WTC11 (cell line): ENCODE results near the gene ADCY2. TPM values are rescaled to one million over a fixed set of nuclear protein-coding genes. Genes with fewer than 3 reads are reported as not detected.

Experiments
- ATAC-seq: fragments of 200-7000 bp; cut with Tn5 transposase; 2 replicates; pipeline ENCODE4 v1.10.0; 2021; ENCODE audit warnings: mild to moderate bottlenecking, moderate library complexity
- CTCF ChIA-PET: fragments of 300-600 bp; sonication (Branson Sonifier 250); formaldehyde crosslinking; loops from one replicate; lab custom pipeline; 2021; ENCODE audit warnings: antibody characterized with exemption; lab: Charles Lee
- POLR2A ChIA-PET: fragments of 350-600 bp; sonication (Branson Sonifier 250); formaldehyde crosslinking; loops from one replicate; lab custom pipeline; 2021; ENCODE audit warnings: antibody characterized with exemption; lab: Charles Lee
- DNase-seq: peaks from one replicate; pipeline ENCODE4 v3.0.0; 2021; ENCODE audit warnings: low spot score
- H3K27ac Mint-ChIP-seq: 2 replicates; pipeline ENCODE4 v1.8.0; 2021; ENCODE audit warnings: mixed read lengths
- H3K27me3 Mint-ChIP-seq: 2 replicates; pipeline ENCODE4 v1.8.0; 2021; ENCODE audit warnings: low read depth, mild to moderate bottlenecking, moderate library complexity, mixed read lengths
- H3K36me3 Mint-ChIP-seq: 2 replicates; pipeline ENCODE4 v1.8.0; 2021; ENCODE audit warnings: mixed read lengths
- H3K4me1 Mint-ChIP-seq: 2 replicates; pipeline ENCODE4 v1.8.0; 2022; ENCODE audit warnings: mixed read lengths
- H3K4me3 Mint-ChIP-seq: 2 replicates; pipeline ENCODE4 v1.8.0; 2021; ENCODE audit warnings: mild to moderate bottlenecking, moderate library complexity, mixed read lengths
- H3K9me3 Mint-ChIP-seq: 2 replicates; pipeline ENCODE4 v1.8.0; 2021; ENCODE audit warnings: mixed read lengths
- AR ChIP-seq: fragments of 250-450 bp; sonication (Bioruptor Pico); IDR thresholded peaks from 2 replicates; pipeline ENCODE4 v1.9.0; 2021; ENCODE audit warnings: mild to moderate bottlenecking
- CREB1 ChIP-seq: sonication (generic); formaldehyde crosslinking; IDR thresholded peaks from 2 replicates; pipeline ENCODE4 v1.8.0; 2023; ENCODE audit warnings: mild to moderate bottlenecking, missing genetic modification reagents
- CREM ChIP-seq: sonication (generic); formaldehyde crosslinking; IDR thresholded peaks from 2 replicates; pipeline ENCODE4 v1.8.1; 2022; ENCODE audit warnings: mild to moderate bottlenecking, missing genetic modification reagents, moderate library complexity
- ETV6 ChIP-seq: sonication (generic); formaldehyde crosslinking; IDR thresholded peaks from 2 replicates; pipeline ENCODE4 v1.8.1; 2022; ENCODE audit warnings: mild to moderate bottlenecking, missing genetic modification reagents
- HMGXB4 ChIP-seq: sonication (generic); formaldehyde crosslinking; IDR thresholded peaks from 2 replicates; pipeline ENCODE4 v1.8.1; 2023; ENCODE audit warnings: mild to moderate bottlenecking, moderate library complexity, missing genetic modification reagents
- MYBL2 ChIP-seq: sonication (generic); formaldehyde crosslinking; IDR thresholded peaks from 2 replicates; pipeline ENCODE4 v1.8.1; 2023; ENCODE audit warnings: mild to moderate bottlenecking, moderate library complexity, missing genetic modification reagents
- NFATC4 ChIP-seq: fragments of 250-450 bp; sonication (Bioruptor Pico); IDR thresholded peaks from 2 replicates; pipeline ENCODE4 v1.9.0; 2021; ENCODE audit warnings: mild to moderate bottlenecking
- NR2C2 ChIP-seq: sonication (generic); formaldehyde crosslinking; IDR thresholded peaks from 2 replicates; pipeline ENCODE4 v1.8.0; 2022; ENCODE audit warnings: mild to moderate bottlenecking, missing genetic modification reagents
- NR3C1 ChIP-seq: sonication (generic); formaldehyde crosslinking; conservative IDR thresholded peaks from 2 replicates; pipeline ENCODE4 v1.8.1; 2023; ENCODE audit warnings: low read depth, mild to moderate bottlenecking, missing genetic modification reagents
- RORB ChIP-seq: fragments of 250-450 bp; sonication (Bioruptor Pico); IDR thresholded peaks from 2 replicates; pipeline ENCODE4 v1.9.0; 2021; ENCODE audit warnings: mild to moderate bottlenecking
- ZMAT4 ChIP-seq: fragments of 250-450 bp; sonication (Bioruptor Pico); IDR thresholded peaks from 2 replicates; pipeline ENCODE4 v1.9.0; 2021; ENCODE audit warnings: mild to moderate bottlenecking
- ZNF121 ChIP-seq: sonication (generic); formaldehyde crosslinking; IDR thresholded peaks from 2 replicates; pipeline ENCODE4 v1.8.0; 2023; ENCODE audit warnings: missing genetic modification reagents
- ZNF219 ChIP-seq: sonication (generic); formaldehyde crosslinking; IDR thresholded peaks from 2 replicates; pipeline ENCODE4 v1.8.0; 2023; ENCODE audit warnings: missing genetic modification reagents, mild to moderate bottlenecking, borderline replicate concordance
- ZNF232 ChIP-seq: sonication (generic); formaldehyde crosslinking; IDR thresholded peaks from 2 replicates; pipeline ENCODE4 v1.8.0; 2022; ENCODE audit warnings: mild to moderate bottlenecking, missing genetic modification reagents
- ZNF416 ChIP-seq: fragments of 250-450 bp; sonication (Bioruptor Pico); IDR thresholded peaks from 2 replicates; pipeline ENCODE4 v1.9.0; 2021; ENCODE audit warnings: mild to moderate bottlenecking, inconsistent platforms
- ZNF423 ChIP-seq: fragments of 250-450 bp; sonication (Bioruptor Pico); IDR thresholded peaks from 2 replicates; pipeline ENCODE4 v2.1.2; 2022; ENCODE audit warnings: mild to moderate bottlenecking, moderate library complexity
- total RNA-seq: library from RNA; stranded (reverse); gene quantifications from 3 replicates; pipeline ENCODE4 v1.2.3, GENCODE V29; 2021

Gene ADCY2
- total RNA-seq, 1 experiment from 2014 or later, result 142 TPM

- ATAC-seq, result no peak
- ChIA-PET POLR2A (no interaction called here), CTCF (no interaction called here)
- Mint-ChIP-seq H3K36me3 (peaks cover 20% of the 10 kb centered on the region), H3K27ac (no peak overlapping the region), H3K9me3 (peaks cover 7% of the 10 kb centered on the region), H3K4me3 (no peak overlapping the region), H3K27me3 (no peaks in the 10 kb centered on the region), H3K4me1 (peaks cover 31% of the 10 kb centered on the region)
- TF ChIP-seq ZNF416, result no peak
- no peak for DNase-seq
Measured at GRCh38 chr5:7644723-7645122, 248.8 kb downstream of the ADCY2 start.

- H3K4me3 Mint-ChIP-seq, result no peak overlapping the region
- POLR2A ChIA-PET, result no interaction called here
- peaks cover 28% of the 10 kb centered on the region for H3K4me1 Mint-ChIP-seq
- H3K36me3 Mint-ChIP-seq, result peaks cover 20% of the 10 kb centered on the region
- CTCF ChIA-PET, result no interaction called here
- DNase-seq, result no peak
- no peak for ATAC-seq
- no peak overlapping the region for H3K27ac Mint-ChIP-seq
- TF ChIP-seq ZNF121 (CRISPR knock-in tag) (no peak), MYBL2 (no peak), HMGXB4 (CRISPR knock-in tag) (no peak), RORB (CRISPR knock-in tag) (no peak), ZNF232 (CRISPR knock-in tag) (no peak), ZNF423 (CRISPR knock-in tag) (no peak), ZMAT4 (no peak), NR3C1 (no peak), CREM (no peak), NFATC4 (CRISPR knock-in tag) (no peak), ZNF219 (CRISPR knock-in tag) (no peak)
- no peaks in the 10 kb centered on the region for H3K9me3 Mint-ChIP-seq
- H3K27me3 Mint-ChIP-seq, result no peaks in the 10 kb centered on the region
Measured at GRCh38 chr5:7650755-7651154, 254.8 kb downstream of the ADCY2 start.

- H3K27me3 Mint-ChIP-seq, result no peaks in the 10 kb centered on the region
Measured at GRCh38 chr5:7653046-7653445, 257.1 kb downstream of the ADCY2 start.

More at GRCh38 chr5:7653046-7653445, 257.1 kb downstream of the ADCY2 start:
- POLR2A ChIA-PET, result no interaction called here
- DNase-seq, result no peak
- no peak for TF ChIP-seq ETV6 (CRISPR knock-in tag)
- no peak for TF ChIP-seq CREB1 (CRISPR knock-in tag)
- TF ChIP-seq NR2C2 (CRISPR knock-in tag), result no peak
- TF ChIP-seq CREM, result no peak
- TF ChIP-seq NFATC4 (CRISPR knock-in tag), result no peak
- TF ChIP-seq AR (CRISPR knock-in tag), result no peak
- TF ChIP-seq, all 79 proteins: peak for 0
- Mint-ChIP-seq H3K9me3 (no peaks in the 10 kb centered on the region), H3K27ac (no peak overlapping the region), H3K4me1 (peaks cover 31% of the 10 kb centered on the region), H3K4me3 (no peak overlapping the region), H3K36me3 (peaks cover 26% of the 10 kb centered on the region)
- CTCF ChIA-PET, result no interaction called here
- no peak for ATAC-seq
